ENCODE data around the gene SBDS.

SBDS gene

DNA sequence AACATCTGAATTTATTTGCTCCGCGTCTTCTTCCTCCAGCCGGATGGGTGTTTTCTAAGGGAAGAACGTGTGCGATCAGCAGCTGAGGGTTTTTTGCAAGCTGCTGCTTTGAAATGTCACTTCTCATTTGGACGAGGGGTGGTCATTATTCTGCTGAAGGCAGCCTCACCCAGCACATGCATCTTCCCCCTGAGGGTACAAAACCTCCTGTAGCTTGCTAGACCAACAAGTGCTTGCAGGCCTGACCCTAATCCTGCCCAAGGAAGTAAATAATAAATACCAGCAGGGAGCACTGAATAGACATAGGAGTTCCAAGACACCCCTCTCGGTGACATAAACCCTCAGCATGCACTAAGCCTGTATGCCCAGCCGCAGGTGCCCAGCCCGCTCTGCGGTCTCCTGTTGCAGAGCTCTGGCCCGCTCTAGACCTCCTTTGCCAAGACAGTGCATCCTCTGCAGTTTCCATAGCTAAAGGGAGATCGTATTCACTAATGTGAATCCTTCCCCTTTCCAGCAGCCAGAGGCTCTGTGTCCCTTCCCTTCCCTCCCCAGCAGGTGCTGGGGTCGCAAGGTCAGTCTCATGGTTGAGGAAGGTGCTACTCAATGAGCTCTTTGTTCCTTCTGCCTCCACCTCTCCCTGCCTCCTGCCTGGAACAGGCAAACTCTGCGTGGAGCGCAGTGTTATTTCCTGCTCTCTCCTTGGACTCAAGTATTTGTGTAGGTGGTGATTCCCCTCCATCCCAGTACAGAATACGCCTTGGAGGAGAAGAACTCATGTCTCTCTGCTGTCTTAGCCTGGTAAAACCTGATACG is 36.6 kb downstream of the SBDS start:
- H3K9me2 ChIP-seq (replicated peaks; ENCODE audit: control insufficient read depth, low read length), result no peaks in the 10 kb centered on the region
- peaks cover 61% of the 10 kb centered on the region for H3K36me3 ChIP-seq (ENCODE audit: control insufficient read depth, low read length)
- no peaks in the 10 kb centered on the region for H3K79me2 ChIP-seq (ENCODE audit: control insufficient read depth, low read length)
- no peaks in the 10 kb centered on the region for H4K20me1 ChIP-seq (ENCODE audit: control insufficient read depth, insufficient read depth, low read depth, low read length)
- TF ChIP-seq EZH2phosphoT487 (IDR thresholded peaks at IDR 0.05; ENCODE audit: borderline replicate concordance, low read length) (no peak), CTCF (IDR thresholded peaks at IDR 0.05; ENCODE audit: low read depth, low read length, poor library complexity, severe bottlenecking) (no peak)
- H3K4me1 ChIP-seq (ENCODE audit: control insufficient read depth, low read length), result no peaks in the 10 kb centered on the region
- H3K27me3 ChIP-seq (ENCODE audit: control insufficient read depth, low read length), result no peaks in the 10 kb centered on the region
- no peaks in the 10 kb centered on the region for H3K9me3 ChIP-seq (ENCODE audit: control insufficient read depth, insufficient read depth, low read length)
- H3K27ac ChIP-seq (ENCODE audit: low read depth, low read length), result no peak overlapping the region
- no peak overlapping the region for H3K4me3 ChIP-seq (ENCODE audit: low read length)
- H3K4me2 ChIP-seq (ENCODE audit: low read length), result no peak overlapping the region
- H3F3A ChIP-seq (ENCODE audit: control insufficient read depth, insufficient read depth), result no peaks in the 10 kb centered on the region

DNA sequence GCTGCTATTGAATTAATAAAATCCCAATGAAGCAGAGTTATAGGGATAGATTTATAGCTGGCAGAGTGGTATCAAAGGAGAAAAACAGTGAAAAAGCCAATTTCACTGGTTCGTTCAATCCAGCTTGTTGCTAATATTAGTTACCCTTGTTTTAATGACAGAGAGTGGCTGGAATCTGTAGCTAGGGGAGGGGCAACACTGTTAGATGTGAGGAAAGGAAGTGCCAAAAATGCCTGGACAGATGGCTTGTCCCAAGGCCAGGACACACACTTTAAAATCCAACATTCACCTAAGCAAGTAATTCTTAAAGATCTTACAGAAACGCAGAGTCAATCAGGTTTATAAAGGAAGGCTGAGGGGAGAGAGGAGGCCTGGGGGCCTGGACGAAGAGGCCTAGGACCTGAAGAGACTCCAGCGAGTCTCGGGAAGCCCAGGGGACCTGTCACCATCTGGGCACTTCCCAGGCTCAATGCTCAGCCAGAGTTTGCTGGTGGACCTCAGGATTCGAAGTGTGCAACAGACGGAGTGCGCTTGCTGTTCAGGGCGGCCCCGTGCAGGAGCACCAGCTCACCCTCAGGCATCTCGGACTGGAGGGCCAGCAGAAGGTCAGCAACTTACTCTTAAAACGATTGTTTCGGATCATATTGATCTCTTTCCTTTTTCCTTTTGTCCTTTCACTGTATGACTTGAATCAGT is 37.6 kb downstream of the SBDS start:
- Histone ChIP-seq H3K9me2 (replicated peaks; ENCODE audit: control insufficient read depth, low read length) (no peaks in the 10 kb centered on the region), H3K9me3 (ENCODE audit: control insufficient read depth, insufficient read depth, low read length) (no peaks in the 10 kb centered on the region), H3K36me3 (ENCODE audit: control insufficient read depth, low read length) (peaks cover 70% of the 10 kb centered on the region), H4K20me1 (ENCODE audit: control insufficient read depth, insufficient read depth, low read depth, low read length) (no peaks in the 10 kb centered on the region), H3K27me3 (ENCODE audit: control insufficient read depth, low read length) (no peaks in the 10 kb centered on the region), H3F3A (ENCODE audit: control insufficient read depth, insufficient read depth) (no peaks in the 10 kb centered on the region), H3K4me2 (ENCODE audit: low read length) (no peak overlapping the region), H3K79me2 (ENCODE audit: control insufficient read depth, low read length) (no peaks in the 10 kb centered on the region), H3K4me3 (ENCODE audit: low read length) (no peak overlapping the region), H3K27ac (ENCODE audit: low read depth, low read length) (no peak overlapping the region), H3K4me1 (ENCODE audit: control insufficient read depth, low read length) (peaks cover 8% of the 10 kb centered on the region)
- TF ChIP-seq EZH2phosphoT487 (IDR thresholded peaks at IDR 0.05; ENCODE audit: borderline replicate concordance, low read length) (no peak), CTCF (IDR thresholded peaks at IDR 0.05; ENCODE audit: low read depth, low read length, poor library complexity, severe bottlenecking) (no peak)

- peaks cover 28% of the 10 kb centered on the region for H3K4me1 ChIP-seq (ENCODE audit: control insufficient read depth, low read length)
- peak overlapping the region; percentile 54 for H3K4me2 ChIP-seq (ENCODE audit: low read length)
- peaks cover 89% of the 10 kb centered on the region for H3K36me3 ChIP-seq (ENCODE audit: control insufficient read depth, low read length)
Observed at GRCh38 chr7:66953044-66953427, 42.4 kb downstream of the SBDS start.

More at GRCh38 chr7:66953044-66953427, 42.4 kb downstream of the SBDS start:
- Histone ChIP-seq H3K4me3 (ENCODE audit: low read length) (peak overlapping the region; percentile 41), H3K27me3 (ENCODE audit: control insufficient read depth, low read length) (no peaks in the 10 kb centered on the region), H3K9me2 (replicated peaks; ENCODE audit: control insufficient read depth, low read length) (no peaks in the 10 kb centered on the region), H3K79me2 (ENCODE audit: control insufficient read depth, low read length) (no peaks in the 10 kb centered on the region), H3K9me3 (ENCODE audit: control insufficient read depth, insufficient read depth, low read length) (no peaks in the 10 kb centered on the region), H4K20me1 (ENCODE audit: control insufficient read depth, insufficient read depth, low read depth, low read length) (0 out of 2 replicates have a peak, but pooled peaks cover 3% of the 10 kb centered on the region), H3K27ac (ENCODE audit: low read depth, low read length) (peak overlapping the region; percentile 43), H3F3A (ENCODE audit: control insufficient read depth, insufficient read depth) (no peaks in the 10 kb centered on the region)
- TF ChIP-seq EZH2phosphoT487 (IDR thresholded peaks at IDR 0.05; ENCODE audit: borderline replicate concordance, low read length) (no peak), CTCF (IDR thresholded peaks at IDR 0.05; ENCODE audit: low read depth, low read length, poor library complexity, severe bottlenecking) (no peak)
